ENCODE data around the gene FIGNL2. TPM values are rescaled to one million over a fixed set of nuclear protein-coding genes. Genes with fewer than 3 reads are reported as not detected.

The FIGNL2 gene
- total and polyA plus RNA-seq, 12 donors, result 0.22 to 0.69 (median 0.39) TPM

- H3K36me3 ChIP-seq, result no peaks in the 10 kb centered on the region
- TF ChIP-seq CTCF (IDR thresholded peaks at IDR 0.05), result no peak
- no peak overlapping the region for H3K27ac ChIP-seq
- H3K4me3 ChIP-seq, result no peak overlapping the region
- DNase-seq (no peak), ATAC-seq (no peak)
- H3K4me1 ChIP-seq, result no peaks in the 10 kb centered on the region
- no peaks in the 10 kb centered on the region for H3K27me3 ChIP-seq
- H3K9me3 ChIP-seq, result no peaks in the 10 kb centered on the region
- intact Hi-C loops (cut with DNase I), result no loop called here
- 98 to 100% methylated on average over 1 of the region's 1 CpG for WGBS, 2 donors
Measured at GRCh38 chr12:51793201-51793600, 55.3 kb downstream of the FIGNL2 start.

- Histone ChIP-seq H3K4me1 (no peaks in the 10 kb centered on the region), H3K27ac (no peak overlapping the region), H3K4me3 (no peak overlapping the region), H3K9me3 (no peaks in the 10 kb centered on the region), H3K36me3 (no peaks in the 10 kb centered on the region), H3K27me3 (no peaks in the 10 kb centered on the region)
- TF ChIP-seq CTCF (IDR thresholded peaks at IDR 0.05), result no peak
- no peak for DNase-seq
- WGBS, 2 donors, result 94 to 97% methylated on average over 5 of the region's 5 CpGs
- intact Hi-C loops (cut with DNase I), result no loop called here
- ATAC-seq, result no peak
Measured at GRCh38 chr12:51792417-51792816, 56.1 kb downstream of the FIGNL2 start.

GRCh38 chr12:51788876-51789275 is 59.6 kb downstream of the FIGNL2 start:
- no peak overlapping the region for H3K27ac ChIP-seq
- no peaks in the 10 kb centered on the region for H3K4me1 ChIP-seq
- ATAC-seq, result no peak
- intact Hi-C loops (cut with DNase I), result no loop called here
- H3K27me3 ChIP-seq, result no peaks in the 10 kb centered on the region
- no peak overlapping the region for H3K4me3 ChIP-seq
- H3K36me3 ChIP-seq, result no peaks in the 10 kb centered on the region
- no peaks in the 10 kb centered on the region for H3K9me3 ChIP-seq
- no peak for DNase-seq
- 84 to 90% methylated on average over 6 of the region's 6 CpGs for WGBS, 2 donors
- TF ChIP-seq CTCF (IDR thresholded peaks at IDR 0.05), result no peak

GRCh38 chr12:51785906-51786305 is 62.6 kb downstream of the FIGNL2 start:
- Histone ChIP-seq H3K4me3 (no peak overlapping the region), H3K4me1 (no peaks in the 10 kb centered on the region), H3K36me3 (no peaks in the 10 kb centered on the region), H3K27me3 (peaks cover 0 to 8% (median 0%) of the 10 kb centered on the region in 7 donors), H3K9me3 (no peaks in the 10 kb centered on the region), H3K27ac (no peak overlapping the region)
- TF ChIP-seq CTCF (IDR thresholded peaks at IDR 0.05), result no peak
- no peak for DNase-seq
- 91% methylated on average over 2 of the region's 2 CpGs for WGBS, 2 donors
- intact Hi-C loops (cut with DNase I), result no loop called here
- ATAC-seq, result no peak

GRCh38 chr12:51784688-51785087 is 63.8 kb downstream of the FIGNL2 start:
- no peaks in the 10 kb centered on the region for H3K36me3 ChIP-seq
- WGBS, 2 donors, result 85 to 93% methylated on average over 3 of the region's 3 CpGs
- intact Hi-C loops (cut with DNase I), result no loop called here

More at GRCh38 chr12:51784688-51785087, 63.8 kb downstream of the FIGNL2 start:
- ATAC-seq (no peak), DNase-seq (no peak)
- TF ChIP-seq CTCF (IDR thresholded peaks at IDR 0.05), result no peak
- H3K27ac ChIP-seq, result no peak overlapping the region
- H3K4me3 ChIP-seq, result no peak overlapping the region
- H3K9me3 ChIP-seq, result no peaks in the 10 kb centered on the region
- H3K4me1 ChIP-seq, result no peaks in the 10 kb centered on the region
- peaks cover 0 to 8% (median 0%) of the 10 kb centered on the region in 7 donors for H3K27me3 ChIP-seq

All from heart right ventricle (tissue), 16 donors.